Esophagus squamous epithelium (tissue), 5 donors: ENCODE results near the gene PRPF39. TPM values are rescaled to one million over a fixed set of nuclear protein-coding genes. Genes with fewer than 3 reads are reported as not detected.

Experiments
- DNase-seq: peaks from one replicate; lab custom pipeline; 2025; lab: John Stamatoyannopoulos, UW
- H3K27ac ChIP-seq, 4 donors: fragments of 200-600 bp; sonication (generic); one replicate each; pipeline ENCODE4 v1.5.1; 2016 to 2019; ENCODE audit warnings: mild to moderate bottlenecking in 1 of 4
- H3K27me3 ChIP-seq, 4 donors: fragments of 200-600 bp; sonication (generic); 1 replicate in 3 of 4; 2 replicates in 1 of 4; pipeline versions ENCODE4 v1.5.1 to v1.6.0; 2017 to 2021; ENCODE audit warnings: antibody characterized with exemption in 1 of 4
- H3K36me3 ChIP-seq, 3 donors: fragments of 200-600 bp; sonication (generic); one replicate each; pipeline ENCODE4 v1.5.1; 2016 to 2019
- H3K4me1 ChIP-seq, 3 donors: fragments of 200-600 bp; sonication (generic); one replicate each; pipeline ENCODE4 v1.5.1; 2017 to 2019
- H3K4me3 ChIP-seq, 4 donors: fragments of 200-600 bp; sonication (generic); 1 replicate in 3 of 4; 2 replicates in 1 of 4; pipeline ENCODE4 v1.5.1; 2016 to 2019; ENCODE audit warnings: mild to moderate bottlenecking in 2 of 4, moderate library complexity in 1 of 4
- H3K9me3 ChIP-seq, 3 donors: fragments of 200-600 bp; sonication (generic); one replicate each; pipeline ENCODE4 v1.5.1; 2016 to 2019
- POLR2A ChIP-seq, 4 donors: fragments of 450-650 bp; IDR thresholded peaks; one replicate each; pipeline ENCODE4 v1.6.1; 2017; ENCODE audit warnings: antibody characterized with exemption in 4 of 4, mild to moderate bottlenecking in 4 of 4, moderate library complexity in 3 of 4
- WGBS, 2 donors: methylation state at CpG; one replicate each; pipeline ENCODE4 v1.1.5; 2018; 5-methylcytosine and 5-hydroxymethylcytosine counted together
- intact Hi-C: fragments of 100-400 bp; cut with DNase I; formaldehyde crosslinking; loops from one replicate; pipeline ENCODE4 v1.15.0; 2022
- total RNA-seq, 4 donors: library from RNA; depleted of rRNA; stranded (reverse); fragments of >200 nt; gene quantifications; one replicate each; pipeline ENCODE4 v1.1.0, GENCODE V29; 2016
- TF ChIP-seq, protein P1 (sequence below), 6 experiments: fragments of 450-650 bp in 4 of 6; fragments of 200-600 bp in 2 of 6; sonication (generic) in 2 of 6; IDR thresholded peaks; one replicate each; pipeline ENCODE4 v1.5.1; 2016 to 2019; ENCODE audit warnings: antibody characterized with exemption in 6 of 6, mild to moderate bottlenecking in 4 of 6, moderate library complexity in 4 of 6
- donor health status: DM: yes; HTN: yes; CAD: no.

The PRPF39 gene
- total RNA-seq, 4 donors from 2014 or later = 6.9 to 39.9 (median 19.2) TPM

DNA sequence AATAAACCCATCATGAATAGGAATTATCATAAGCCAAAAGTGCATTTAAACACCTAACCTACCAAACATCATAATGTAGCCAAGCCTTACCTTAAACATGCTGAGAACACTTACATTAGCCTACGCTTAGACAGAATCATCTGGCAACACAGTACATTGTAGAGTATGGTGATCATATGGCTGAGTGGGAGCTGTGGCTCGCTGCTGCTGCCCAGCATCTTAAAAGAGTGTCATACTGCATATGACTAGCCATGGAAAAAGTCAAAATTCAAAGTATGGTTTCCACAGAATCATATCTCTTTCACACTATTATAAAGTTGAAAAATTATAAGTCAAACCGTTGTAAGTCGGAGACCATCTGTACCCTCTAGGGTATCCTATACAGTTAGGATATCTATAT, 32.0 kb upstream of the PRPF39 start:
- DNase-seq = no peak
- H3K27ac ChIP-seq = no peak overlapping the region
- H3K36me3 ChIP-seq = peaks cover 0 to 87% (median 0%) of the 10 kb centered on the region in 3 donors
- TF ChIP-seq, protein P1, sequence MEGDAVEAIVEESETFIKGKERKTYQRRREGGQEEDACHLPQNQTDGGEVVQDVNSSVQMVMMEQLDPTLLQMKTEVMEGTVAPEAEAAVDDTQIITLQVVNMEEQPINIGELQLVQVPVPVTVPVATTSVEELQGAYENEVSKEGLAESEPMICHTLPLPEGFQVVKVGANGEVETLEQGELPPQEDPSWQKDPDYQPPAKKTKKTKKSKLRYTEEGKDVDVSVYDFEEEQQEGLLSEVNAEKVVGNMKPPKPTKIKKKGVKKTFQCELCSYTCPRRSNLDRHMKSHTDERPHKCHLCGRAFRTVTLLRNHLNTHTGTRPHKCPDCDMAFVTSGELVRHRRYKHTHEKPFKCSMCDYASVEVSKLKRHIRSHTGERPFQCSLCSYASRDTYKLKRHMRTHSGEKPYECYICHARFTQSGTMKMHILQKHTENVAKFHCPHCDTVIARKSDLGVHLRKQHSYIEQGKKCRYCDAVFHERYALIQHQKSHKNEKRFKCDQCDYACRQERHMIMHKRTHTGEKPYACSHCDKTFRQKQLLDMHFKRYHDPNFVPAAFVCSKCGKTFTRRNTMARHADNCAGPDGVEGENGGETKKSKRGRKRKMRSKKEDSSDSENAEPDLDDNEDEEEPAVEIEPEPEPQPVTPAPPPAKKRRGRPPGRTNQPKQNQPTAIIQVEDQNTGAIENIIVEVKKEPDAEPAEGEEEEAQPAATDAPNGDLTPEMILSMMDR (IDR thresholded peaks at IDR 0.05) = no peak
- TF ChIP-seq POLR2A (IDR thresholded peaks at IDR 0.05) = no peak
- intact Hi-C loops = no loop called here
- WGBS, 2 donors = 91% methylated on average over 4 of the region's 4 CpGs
- no peaks in the 10 kb centered on the region for H3K27me3 ChIP-seq
- no peak overlapping the region for H3K4me3 ChIP-seq
- H3K9me3 ChIP-seq = no peaks in the 10 kb centered on the region
- H3K4me1 ChIP-seq = no peaks in the 10 kb centered on the region

DNA sequence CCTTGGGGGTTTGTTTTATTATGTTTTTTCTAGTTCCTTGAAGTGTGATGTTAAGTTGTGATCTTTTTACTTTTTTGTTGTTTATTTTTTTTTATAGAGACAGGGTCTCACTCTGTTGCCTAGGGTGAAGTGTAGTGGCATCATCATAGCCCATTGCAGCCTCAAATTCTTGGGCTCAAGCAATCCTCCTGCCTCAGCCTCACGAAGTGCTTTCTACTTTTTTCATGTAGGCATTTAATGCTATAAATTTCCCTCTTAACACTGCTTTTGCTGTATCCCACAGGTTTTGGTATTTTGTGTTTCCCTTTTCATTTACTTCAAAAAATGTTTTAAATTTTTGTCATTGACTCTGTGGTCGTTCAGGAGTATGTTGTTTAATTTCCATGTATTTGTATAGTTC, 26.6 kb upstream of the PRPF39 start:
- intact Hi-C loops = no loop called here
- no peaks in the 10 kb centered on the region for H3K9me3 ChIP-seq
- no peak for DNase-seq
- peaks cover 0 to 62% (median 0%) of the 10 kb centered on the region in 3 donors for H3K36me3 ChIP-seq
- H3K27ac ChIP-seq = no peak overlapping the region
- TF ChIP-seq, protein P1 (IDR thresholded peaks at IDR 0.05) = no peak
- TF ChIP-seq POLR2A (IDR thresholded peaks at IDR 0.05) = no peak
- no peak overlapping the region for H3K4me3 ChIP-seq
- no peaks in the 10 kb centered on the region for H3K4me1 ChIP-seq
- WGBS, 2 donors = 89 to 90% methylated on average over 2 of the region's 2 CpGs
- no peaks in the 10 kb centered on the region for H3K27me3 ChIP-seq

DNA sequence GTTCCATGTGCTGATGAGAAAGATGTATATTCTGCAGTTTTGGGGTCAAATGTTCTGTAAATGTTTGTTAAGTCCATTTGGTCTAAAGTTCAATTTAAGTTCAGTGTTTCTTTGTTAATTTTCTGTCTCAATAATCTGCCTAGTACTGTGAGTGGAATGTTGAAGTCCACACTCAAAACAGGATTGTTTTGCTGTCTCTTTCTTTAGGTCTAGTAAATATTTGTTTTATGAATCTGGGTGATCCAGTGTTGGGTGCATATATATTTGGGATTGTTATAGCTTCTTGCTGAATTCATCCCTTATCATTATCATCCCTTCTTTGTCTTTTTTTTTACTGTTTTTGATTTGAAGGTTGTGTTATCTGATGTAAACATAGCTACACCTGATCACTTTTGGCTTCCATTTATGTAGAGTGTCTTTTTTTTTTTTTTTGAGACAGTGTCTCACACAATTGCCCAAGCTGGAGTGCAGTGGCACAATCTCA, 26.0 kb upstream of the PRPF39 start:
- H3K9me3 ChIP-seq = no peaks in the 10 kb centered on the region
- no peak overlapping the region for H3K4me3 ChIP-seq
- no peak for DNase-seq
- intact Hi-C loops = no loop called here
- no peaks in the 10 kb centered on the region for H3K4me1 ChIP-seq
- TF ChIP-seq, protein P1 (IDR thresholded peaks at IDR 0.05) = no peak
- TF ChIP-seq POLR2A (IDR thresholded peaks at IDR 0.05) = no peak
- peaks cover 0 to 56% (median 0%) of the 10 kb centered on the region in 3 donors for H3K36me3 ChIP-seq
- no peaks in the 10 kb centered on the region for H3K27me3 ChIP-seq
- no peak overlapping the region for H3K27ac ChIP-seq

DNA sequence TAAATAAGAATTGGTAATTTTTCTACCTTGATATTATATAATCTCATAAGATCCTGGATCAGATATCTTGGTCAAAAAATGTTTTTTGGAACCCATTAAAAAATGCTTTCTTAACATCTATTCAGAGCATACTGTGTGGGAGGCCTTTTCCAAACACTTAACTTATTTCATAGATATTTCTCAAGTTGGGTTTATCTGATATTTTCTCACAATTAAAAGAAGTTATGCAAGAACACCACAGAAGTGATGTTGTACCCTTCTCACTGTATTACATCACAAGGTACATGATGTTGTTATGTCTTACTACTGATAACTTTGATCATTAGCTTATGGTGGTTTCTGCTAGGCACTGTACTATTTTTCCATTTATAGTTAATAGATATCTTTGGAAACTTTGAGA, 23.4 kb upstream of the PRPF39 start:
- Histone ChIP-seq H3K9me3 (no peaks in the 10 kb centered on the region), H3K36me3 (peaks cover 0 to 29% (median 0%) of the 10 kb centered on the region in 3 donors), H3K27me3 (no peaks in the 10 kb centered on the region), H3K4me3 (no peak overlapping the region), H3K4me1 (no peaks in the 10 kb centered on the region), H3K27ac (no peak overlapping the region)
- intact Hi-C loops = no loop called here
- TF ChIP-seq, protein P1 (IDR thresholded peaks at IDR 0.05) = no peak
- TF ChIP-seq POLR2A (IDR thresholded peaks at IDR 0.05) = no peak
- no peak for DNase-seq

DNA sequence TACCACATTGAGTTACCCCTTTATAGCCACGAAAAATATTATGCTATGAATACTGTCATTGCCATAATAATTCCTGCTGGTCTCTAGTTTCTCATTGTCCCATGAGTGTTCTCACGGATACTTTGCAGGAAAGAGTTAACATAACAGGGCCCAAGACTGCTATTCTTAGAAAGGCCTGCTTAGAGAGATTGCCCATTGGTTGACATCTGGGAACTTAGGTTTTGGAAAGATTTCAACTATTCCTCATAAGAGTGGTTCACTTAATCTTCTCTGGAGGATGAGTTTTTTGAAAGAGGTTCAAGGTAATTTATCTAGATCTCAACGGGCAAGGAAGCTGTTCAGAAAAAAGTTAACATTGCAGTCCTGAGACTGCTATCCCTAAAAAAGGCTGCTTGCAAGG, 18.4 kb upstream of the PRPF39 start:
- no peak overlapping the region for H3K27ac ChIP-seq
- no peaks in the 10 kb centered on the region for H3K4me1 ChIP-seq
- no peaks in the 10 kb centered on the region for H3K9me3 ChIP-seq
- no peak overlapping the region for H3K4me3 ChIP-seq
- H3K27me3 ChIP-seq = no peaks in the 10 kb centered on the region
- no peak for DNase-seq
- TF ChIP-seq, protein P1 (IDR thresholded peaks at IDR 0.05) = no peak
- no peak for TF ChIP-seq POLR2A (IDR thresholded peaks at IDR 0.05)
- intact Hi-C loops = no loop called here
- 69 to 78% methylated on average over 3 of the region's 3 CpGs for WGBS, 2 donors
- H3K36me3 ChIP-seq = peaks cover 0 to 33% (median 0%) of the 10 kb centered on the region in 3 donors
